ENCODE data around the gene AZIN2.
A peak's percentile ranks its signal among the peaks of the same experiment; 100 is the strongest.

AZIN2 gene

GRCh38 chr1:33111965-33112364, 31.0 kb downstream of the AZIN2 start:
- Histone ChIP-seq H3K27me3 (ENCODE audit: insufficient read depth, low read length, poor library complexity, severe bottlenecking) (no peaks in the 10 kb centered on the region), H4K20me1 (ENCODE audit: insufficient read depth, low read length, poor library complexity, severe bottlenecking) (no peaks in the 10 kb centered on the region), H3K4me3 (ENCODE audit: low read length, poor library complexity, severe bottlenecking) (no peak overlapping the region), H3F3A (ENCODE audit: low read depth) (no peaks in the 10 kb centered on the region), H3K4me2 (ENCODE audit: low read depth, low read length, poor library complexity, severe bottlenecking) (no peak overlapping the region), H2AFZ (ENCODE audit: low read length) (no peak overlapping the region), H3K4me1 (ENCODE audit: insufficient read depth, low read length, poor library complexity, severe bottlenecking) (no peaks in the 10 kb centered on the region), H3K9me3 (ENCODE audit: insufficient read depth, low read depth, low read length) (no peaks in the 10 kb centered on the region), H3K79me2 (ENCODE audit: insufficient read depth, low read length) (no peaks in the 10 kb centered on the region), H3K9me2 (replicated peaks; ENCODE audit: low read depth, low read length) (no peaks in the 10 kb centered on the region), H3K9ac (ENCODE audit: low read depth, low read length, poor library complexity, severe bottlenecking) (no peak overlapping the region), H3K36me3 (ENCODE audit: insufficient read depth, low read length) (no peaks in the 10 kb centered on the region)
- TF ChIP-seq EZH2phosphoT487 (IDR thresholded peaks at IDR 0.05; ENCODE audit: borderline replicate concordance) = no peak
- TF ChIP-seq, protein P1, sequence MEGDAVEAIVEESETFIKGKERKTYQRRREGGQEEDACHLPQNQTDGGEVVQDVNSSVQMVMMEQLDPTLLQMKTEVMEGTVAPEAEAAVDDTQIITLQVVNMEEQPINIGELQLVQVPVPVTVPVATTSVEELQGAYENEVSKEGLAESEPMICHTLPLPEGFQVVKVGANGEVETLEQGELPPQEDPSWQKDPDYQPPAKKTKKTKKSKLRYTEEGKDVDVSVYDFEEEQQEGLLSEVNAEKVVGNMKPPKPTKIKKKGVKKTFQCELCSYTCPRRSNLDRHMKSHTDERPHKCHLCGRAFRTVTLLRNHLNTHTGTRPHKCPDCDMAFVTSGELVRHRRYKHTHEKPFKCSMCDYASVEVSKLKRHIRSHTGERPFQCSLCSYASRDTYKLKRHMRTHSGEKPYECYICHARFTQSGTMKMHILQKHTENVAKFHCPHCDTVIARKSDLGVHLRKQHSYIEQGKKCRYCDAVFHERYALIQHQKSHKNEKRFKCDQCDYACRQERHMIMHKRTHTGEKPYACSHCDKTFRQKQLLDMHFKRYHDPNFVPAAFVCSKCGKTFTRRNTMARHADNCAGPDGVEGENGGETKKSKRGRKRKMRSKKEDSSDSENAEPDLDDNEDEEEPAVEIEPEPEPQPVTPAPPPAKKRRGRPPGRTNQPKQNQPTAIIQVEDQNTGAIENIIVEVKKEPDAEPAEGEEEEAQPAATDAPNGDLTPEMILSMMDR (conservative IDR thresholded peaks at IDR 0.05; ENCODE audit: low read length) = peak; percentile 73

- Histone ChIP-seq H3K27me3 (ENCODE audit: insufficient read depth, low read length, poor library complexity, severe bottlenecking) (no peaks in the 10 kb centered on the region), H4K20me1 (ENCODE audit: insufficient read depth, low read length, poor library complexity, severe bottlenecking) (no peaks in the 10 kb centered on the region), H3K9me3 (ENCODE audit: insufficient read depth, low read depth, low read length) (no peaks in the 10 kb centered on the region), H3F3A (ENCODE audit: low read depth) (no peaks in the 10 kb centered on the region), H3K4me1 (ENCODE audit: insufficient read depth, low read length, poor library complexity, severe bottlenecking) (no peaks in the 10 kb centered on the region), H3K9me2 (replicated peaks; ENCODE audit: low read depth, low read length) (no peaks in the 10 kb centered on the region), H3K9ac (ENCODE audit: low read depth, low read length, poor library complexity, severe bottlenecking) (no peak overlapping the region), H3K79me2 (ENCODE audit: insufficient read depth, low read length) (no peaks in the 10 kb centered on the region), H2AFZ (ENCODE audit: low read length) (no peak overlapping the region), H3K4me2 (ENCODE audit: low read depth, low read length, poor library complexity, severe bottlenecking) (no peak overlapping the region), H3K36me3 (ENCODE audit: insufficient read depth, low read length) (no peaks in the 10 kb centered on the region), H3K4me3 (ENCODE audit: low read length, poor library complexity, severe bottlenecking) (no peak overlapping the region)
- TF ChIP-seq EZH2phosphoT487 (IDR thresholded peaks at IDR 0.05; ENCODE audit: borderline replicate concordance) = no peak
These were observed 36.6 kb downstream of the AZIN2 start for GRCh38 chr1:33117440-33118085.

DNA sequence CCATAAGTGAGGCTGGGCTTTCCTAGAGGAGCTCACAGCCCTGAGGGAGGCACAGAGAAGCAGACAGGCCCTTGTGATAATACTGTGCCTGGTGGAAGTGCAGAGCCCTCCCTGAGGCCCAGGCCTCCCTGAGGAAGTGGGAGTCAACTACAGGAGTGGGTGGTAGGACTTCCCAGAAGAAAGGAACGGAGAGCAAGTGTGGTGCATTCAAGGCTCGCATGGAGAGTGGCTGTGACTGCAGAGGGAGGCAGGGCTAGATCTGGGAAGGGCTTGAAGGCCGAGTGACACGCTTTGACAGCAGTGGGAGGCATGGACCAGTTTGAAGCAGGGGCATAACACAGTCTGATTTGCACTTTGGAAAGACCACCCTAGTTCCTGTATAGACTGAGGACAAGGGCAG, 37.3 kb downstream of the AZIN2 start:
- no peak overlapping the region for H3K4me3 ChIP-seq (ENCODE audit: low read length, poor library complexity, severe bottlenecking)
- H3K9ac ChIP-seq (ENCODE audit: low read depth, low read length, poor library complexity, severe bottlenecking) = no peak overlapping the region
- no peak overlapping the region for H2AFZ ChIP-seq (ENCODE audit: low read length)
- H3K4me1 ChIP-seq (ENCODE audit: insufficient read depth, low read length, poor library complexity, severe bottlenecking) = no peaks in the 10 kb centered on the region
- H3K27me3 ChIP-seq (ENCODE audit: insufficient read depth, low read length, poor library complexity, severe bottlenecking) = no peaks in the 10 kb centered on the region
- TF ChIP-seq EZH2phosphoT487 (IDR thresholded peaks at IDR 0.05; ENCODE audit: borderline replicate concordance) = no peak
- no peaks in the 10 kb centered on the region for H3K9me3 ChIP-seq (ENCODE audit: insufficient read depth, low read depth, low read length)
- H3K9me2 ChIP-seq (replicated peaks; ENCODE audit: low read depth, low read length) = no peaks in the 10 kb centered on the region
- no peaks in the 10 kb centered on the region for H3F3A ChIP-seq (ENCODE audit: low read depth)
- H4K20me1 ChIP-seq (ENCODE audit: insufficient read depth, low read length, poor library complexity, severe bottlenecking) = no peaks in the 10 kb centered on the region
- H3K79me2 ChIP-seq (ENCODE audit: insufficient read depth, low read length) = no peaks in the 10 kb centered on the region
- no peaks in the 10 kb centered on the region for H3K36me3 ChIP-seq (ENCODE audit: insufficient read depth, low read length)
- H3K4me2 ChIP-seq (ENCODE audit: low read depth, low read length, poor library complexity, severe bottlenecking) = no peak overlapping the region

- Histone ChIP-seq H2AFZ (ENCODE audit: low read length) (no peak overlapping the region), H3F3A (ENCODE audit: low read depth) (no peaks in the 10 kb centered on the region)
These were observed 38.1 kb downstream of the AZIN2 start for GRCh38 chr1:33119050-33119449.

More at GRCh38 chr1:33119050-33119449, 38.1 kb downstream of the AZIN2 start:
- no peak for TF ChIP-seq EZH2phosphoT487 (IDR thresholded peaks at IDR 0.05; ENCODE audit: borderline replicate concordance)
- TF ChIP-seq, protein P1 (conservative IDR thresholded peaks at IDR 0.05; ENCODE audit: low read length) = no peak
- Histone ChIP-seq H3K36me3 (ENCODE audit: insufficient read depth, low read length) (no peaks in the 10 kb centered on the region), H3K79me2 (ENCODE audit: insufficient read depth, low read length) (no peaks in the 10 kb centered on the region), H3K4me2 (ENCODE audit: low read depth, low read length, poor library complexity, severe bottlenecking) (no peak overlapping the region), H3K9ac (ENCODE audit: low read depth, low read length, poor library complexity, severe bottlenecking) (no peak overlapping the region), H4K20me1 (ENCODE audit: insufficient read depth, low read length, poor library complexity, severe bottlenecking) (no peaks in the 10 kb centered on the region), H3K27me3 (ENCODE audit: insufficient read depth, low read length, poor library complexity, severe bottlenecking) (no peaks in the 10 kb centered on the region), H3K9me3 (ENCODE audit: insufficient read depth, low read depth, low read length) (no peaks in the 10 kb centered on the region), H3K4me3 (ENCODE audit: low read length, poor library complexity, severe bottlenecking) (no peak overlapping the region), H3K4me1 (ENCODE audit: insufficient read depth, low read length, poor library complexity, severe bottlenecking) (no peaks in the 10 kb centered on the region), H3K9me2 (replicated peaks; ENCODE audit: low read depth, low read length) (no peaks in the 10 kb centered on the region)
